NCI-H460 (cell line): ENCODE data around the gene INSYN1. TPM values are rescaled to one million over a fixed set of nuclear protein-coding genes. Genes with fewer than 3 reads are reported as not detected.
"Not testable (repeated sequence)": the region's sequence is repeated elsewhere in the genome, so short reads cannot be mapped to it uniquely, and the experiment has no call there.

Source experiments
- DNase-seq: peaks from one replicate; pipeline ENCODE4 v3.0.0-alpha.2; 2016; ENCODE audit warnings: low read depth; ENCODE audit errors: extremely low read depth
- polyA plus RNA-seq: library from polyadenylated mRNA; depleted of rRNA; stranded (reverse); fragments of >200 nt; gene quantifications from 2 replicates; pipeline ENCODE4 v1.2.3, GENCODE V29; 2014; cell fraction: nucleus; rRNA removed
- total RNA-seq: library from RNA; depleted of rRNA; stranded (reverse); fragments of >200 nt; shearing (Covaris generic); gene quantifications from 2 replicates; pipeline ENCODE4 v1.2.3, GENCODE V29; 2014; rRNA removed

INSYN1 gene
- 0.02 TPM in 1 of 2 replicates, not detected in the other for total RNA-seq
- polyA plus RNA-seq: not detected in 2 replicates

GRCh38 chr15:73753250-73754130 is at the start of gene INSYN1:
TSS of gene INSYN1 (minus strand) at chr15:73753351. CDS start at chr15:73751130, 2,221 bp downstream.
- no peak for DNase-seq

DNA sequence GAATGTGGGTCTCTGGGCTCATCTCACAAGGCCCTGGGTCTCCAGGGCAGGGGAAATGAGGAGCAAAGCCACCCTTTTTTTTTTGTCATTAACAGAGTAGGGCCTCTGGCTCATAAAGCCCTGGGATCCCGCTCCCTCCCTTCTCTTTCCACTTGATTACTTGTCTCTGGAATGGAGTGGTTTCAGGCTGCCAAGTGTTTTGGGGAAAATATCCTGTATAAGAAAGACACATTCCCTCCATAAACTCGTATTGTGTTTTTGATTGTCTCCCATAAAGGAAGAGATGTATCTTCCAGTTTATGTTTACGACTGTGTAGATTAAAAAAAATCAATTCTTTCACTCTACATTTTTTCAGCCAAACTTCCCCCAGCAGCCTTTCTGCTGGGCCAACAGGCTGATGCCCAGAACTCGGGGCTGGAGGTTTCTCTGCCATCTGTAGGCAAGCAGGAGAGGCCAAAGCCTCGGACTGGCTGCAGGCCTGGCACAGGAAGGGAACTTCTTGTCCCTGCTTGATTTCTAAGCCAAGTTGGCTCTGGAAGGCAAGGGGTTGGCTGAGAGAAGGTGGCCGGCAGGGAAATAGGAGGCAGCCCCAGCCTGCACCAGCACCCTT is 49.4 kb upstream of the INSYN1 start:
- no peak for DNase-seq

GRCh38 chr15:73800662-73801345 is 47.7 kb upstream of the INSYN1 start:
- DNase-seq: no peak

DNA sequence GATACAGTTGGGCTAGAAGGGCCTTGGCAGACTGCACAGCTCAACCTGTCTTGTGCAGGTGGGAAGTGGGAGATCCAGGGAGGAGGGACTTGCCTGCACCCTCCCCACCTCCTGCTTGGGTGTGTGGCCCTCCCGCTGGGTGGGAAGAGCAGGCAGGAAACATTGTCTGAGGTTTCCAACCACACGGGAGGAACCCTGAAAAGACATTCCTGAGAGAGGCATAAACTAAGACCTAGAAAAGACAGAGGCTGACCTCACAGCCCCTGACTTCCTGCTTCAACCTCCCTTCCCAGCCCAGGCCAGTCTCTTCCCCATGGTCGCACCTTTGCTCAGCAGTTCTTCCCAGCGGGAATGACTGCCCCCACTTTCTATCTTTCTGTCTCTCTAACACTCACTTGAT is 46.3 kb upstream of the INSYN1 start:
- no peak for DNase-seq

DNA sequence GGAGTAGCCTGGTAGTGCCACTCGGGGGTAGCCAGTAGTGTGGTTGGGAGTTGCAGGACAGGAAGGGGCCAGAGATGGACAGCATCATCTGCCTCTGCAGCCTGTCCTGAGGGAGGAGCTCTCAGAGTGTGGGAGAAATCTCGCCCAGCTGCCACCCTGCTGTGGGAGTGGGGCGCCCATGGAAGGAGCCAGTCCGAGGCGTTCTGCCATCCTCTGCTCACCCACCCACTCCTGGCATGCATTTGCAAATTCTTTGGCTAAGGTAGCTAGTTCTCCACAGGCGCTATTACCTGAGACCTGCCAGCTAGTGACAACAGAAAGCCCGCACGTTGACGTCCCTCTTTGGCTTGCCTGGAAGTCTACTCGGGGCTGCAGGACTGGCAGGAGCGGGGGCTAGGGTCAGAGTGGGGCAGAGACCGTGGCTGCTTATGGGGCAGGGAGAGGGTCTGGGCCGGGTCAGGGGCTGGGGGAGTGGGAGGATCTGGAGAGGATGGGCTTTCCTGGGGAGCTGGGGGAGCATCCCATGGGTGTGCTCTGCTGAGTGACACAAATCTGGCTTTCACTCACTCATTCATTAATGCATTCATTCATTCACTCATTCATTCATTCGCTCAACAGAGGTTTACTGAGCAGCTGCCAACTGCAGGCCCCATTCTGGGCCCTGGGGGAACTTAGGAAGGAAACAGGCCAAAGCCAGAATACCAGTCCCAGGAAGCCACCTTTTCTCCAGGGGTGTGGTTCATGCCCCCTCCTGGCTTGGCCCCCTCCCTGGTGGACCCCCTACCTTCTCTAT is 44.4 kb upstream of the INSYN1 start:
- DNase-seq: no peak

GRCh38 chr15:73796331-73796831 is 43.2 kb upstream of the INSYN1 start:
- no peak for DNase-seq

- DNase-seq: no peak
These were observed 41.4 kb upstream of the INSYN1 start for GRCh38 chr15:73794443-73795133.

- not testable (repeated sequence) for DNase-seq
These were observed 39.9 kb upstream of the INSYN1 start for GRCh38 chr15:73792899-73793541.

DNA sequence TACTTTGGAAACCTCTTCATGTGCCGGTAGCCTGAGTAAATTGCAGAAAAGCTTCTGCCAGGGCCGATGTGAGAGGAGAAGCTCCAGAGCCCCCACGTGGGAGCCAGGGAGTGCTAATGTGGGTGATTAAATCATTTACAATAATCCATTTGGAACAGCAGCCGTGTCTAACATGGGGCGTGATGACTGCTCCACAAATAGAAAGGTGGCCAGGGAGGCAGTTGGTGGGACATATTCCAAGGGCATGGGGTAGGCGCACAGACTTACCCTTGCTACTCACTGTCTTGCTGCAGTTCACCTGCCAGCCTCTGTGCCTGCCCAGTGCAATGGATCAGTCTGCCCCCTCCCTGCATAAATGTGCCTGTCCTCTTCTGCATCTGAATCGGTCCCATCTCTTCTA is 39.3 kb upstream of the INSYN1 start:
- DNase-seq: no peak

DNA sequence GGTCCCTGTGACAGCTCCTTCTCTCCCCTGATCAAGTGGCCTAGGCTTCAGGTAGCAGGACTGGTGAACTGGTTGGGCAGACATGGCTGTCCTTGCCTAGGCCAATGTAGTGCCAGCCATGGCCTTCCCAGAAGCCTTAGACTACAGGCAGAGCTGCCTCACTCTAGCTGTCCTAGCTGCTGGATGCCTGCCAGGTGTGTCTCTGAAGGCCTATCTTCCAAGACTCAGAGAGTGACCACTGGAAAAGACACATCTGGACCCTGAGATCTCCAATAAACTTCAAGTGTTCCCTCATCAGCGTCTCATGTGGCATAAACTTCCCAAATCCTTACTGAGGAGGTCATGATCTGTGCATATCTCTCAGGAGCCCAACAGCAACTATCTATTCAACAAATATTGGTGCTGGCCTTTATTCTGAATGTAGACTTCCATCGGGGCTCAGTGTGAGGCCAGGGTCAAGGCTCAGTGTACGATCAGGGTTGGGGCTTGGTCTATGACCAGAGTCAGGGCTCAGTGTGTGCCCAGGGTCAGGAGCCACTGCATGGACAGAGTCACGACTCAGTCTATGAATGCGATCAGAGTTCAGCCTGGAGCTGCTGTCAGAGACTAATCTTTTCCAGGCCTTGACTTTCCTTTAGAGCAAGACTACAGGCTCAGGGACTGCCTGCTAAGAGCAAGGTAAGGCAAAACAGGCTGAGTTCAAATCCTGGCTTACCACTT is 36.5 kb upstream of the INSYN1 start:
- no peak for DNase-seq

DNA sequence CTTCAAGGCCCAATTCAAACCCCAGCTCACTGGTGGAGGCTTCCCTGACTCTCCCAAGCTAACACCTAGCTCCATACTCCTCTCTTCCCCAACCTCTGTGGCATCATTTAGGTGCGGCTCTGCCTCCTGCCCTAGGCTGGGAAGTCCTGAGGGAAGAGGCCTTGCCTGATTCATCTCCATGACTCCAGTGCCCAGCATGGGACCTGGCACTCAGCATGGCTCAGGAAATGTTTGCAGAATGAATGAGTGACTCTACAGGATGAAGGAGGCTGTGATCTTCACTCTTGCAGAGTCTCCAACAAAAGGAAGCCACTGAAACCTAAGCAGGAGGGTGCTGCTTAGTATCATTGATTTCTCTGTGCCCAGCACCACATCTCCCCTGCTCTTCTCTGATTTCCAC is 34.5 kb upstream of the INSYN1 start:
- DNase-seq: no peak

GRCh38 chr15:73786538-73786937 is 33.4 kb upstream of the INSYN1 start:
- no peak for DNase-seq

DNA sequence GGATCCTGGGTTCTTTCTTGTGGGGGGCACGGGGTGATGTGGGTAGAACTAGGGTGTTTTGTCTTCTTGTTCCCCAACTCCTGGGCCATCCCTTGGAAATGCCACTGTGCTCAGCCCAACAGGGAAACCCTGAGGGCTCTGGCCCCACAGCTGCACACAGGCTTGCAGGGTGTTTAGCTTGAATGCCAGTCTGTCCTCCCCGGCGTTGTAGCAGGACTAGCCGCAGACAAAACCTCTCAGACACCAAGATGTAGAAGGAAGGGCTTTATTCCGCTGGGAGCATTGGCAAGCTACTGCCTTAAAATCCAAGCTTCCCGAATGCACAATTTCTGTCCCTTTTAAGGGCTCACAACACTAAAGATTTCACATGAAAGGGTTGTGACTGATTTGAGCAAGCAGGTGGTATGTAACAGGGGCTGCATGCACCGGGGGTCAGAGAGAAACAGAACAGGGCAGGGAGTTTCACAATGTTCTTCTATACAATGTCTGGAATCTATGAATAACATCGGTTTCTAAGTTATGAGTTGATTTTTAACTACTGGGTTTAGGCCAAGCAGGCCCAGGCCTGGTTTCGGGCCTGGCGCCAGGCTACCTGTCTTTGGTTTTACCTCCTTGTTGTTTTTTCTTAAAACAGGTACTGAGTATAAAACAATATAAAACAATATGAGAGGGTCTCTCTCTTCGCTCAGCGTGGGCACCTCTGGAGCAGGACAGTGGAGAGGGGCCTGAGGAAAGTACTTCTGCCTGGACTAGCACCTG is 32.3 kb upstream of the INSYN1 start:
- not testable (repeated sequence) for DNase-seq

- DNase-seq: no peak
These were observed 31.1 kb upstream of the INSYN1 start for GRCh38 chr15:73784291-73784690.

GRCh38 chr15:73782344-73782959 is 29.3 kb upstream of the INSYN1 start:
- DNase-seq: no peak

GRCh38 chr15:73781038-73781925 is 28.1 kb upstream of the INSYN1 start:
- DNase-seq: peak; percentile 9
